GM13977 (cell line): ENCODE data around the gene ASPSCR1.

Source experiments
- DNase-seq: peaks from one replicate; pipeline ENCODE4 v3.0.0; 2012; ENCODE audit warnings: low spot score
- CTCF ChIP-seq: IDR thresholded peaks from 2 replicates; pipeline ENCODE4 v1.5.1; 2012; ENCODE audit warnings: mild to moderate bottlenecking, control low read depth; ENCODE audit not compliant: insufficient read depth; ENCODE audit errors: extremely low read depth, missing control alignments
- in situ Hi-C: fragments of 300-500 bp; cut with MboI; formaldehyde crosslinking; loops from one replicate; pipeline ENCODE4 v1.12.0; 2022; ENCODE audit warnings: low sequenced_read_pairs, low pct_unique_long_range_greater_than_20kb, mixed read lengths, inconsistent platforms; ENCODE audit not compliant: unreplicated experiment

Gene ASPSCR1

GRCh38 chr17:82054351-82055022 is 77.1 kb downstream of the ASPSCR1 start:
- DNase-seq = no peak
- in situ Hi-C loops = no loop called here
- no peak for TF ChIP-seq CTCF

- no peak for DNase-seq
These were observed 77.9 kb downstream of the ASPSCR1 start for GRCh38 chr17:82055023-82055964.

GRCh38 chr17:82055965-82056728 is 78.7 kb downstream of the ASPSCR1 start:
- in situ Hi-C loops = no loop called here
- TF ChIP-seq CTCF = no peak
- DNase-seq = no peak

More at GRCh38 chr17:82055023-82055964, 77.9 kb downstream of the ASPSCR1 start:
- TF ChIP-seq CTCF = no peak
- in situ Hi-C loops = no loop called here

GRCh38 chr17:82056729-82057621 is 79.5 kb downstream of the ASPSCR1 start:
- no peak for TF ChIP-seq CTCF
- in situ Hi-C loops = no loop called here
- no peak for DNase-seq

- in situ Hi-C loops = no loop called here
- no peak for DNase-seq
- no peak for TF ChIP-seq CTCF
These were observed 80.9 kb downstream of the ASPSCR1 start for GRCh38 chr17:82058230-82058854.
